ENCODE measurements around the gene ACHE. TPM values are rescaled to one million over a fixed set of nuclear protein-coding genes. Genes with fewer than 3 reads are reported as not detected.
A peak's percentile ranks its signal among the peaks of the same experiment; 100 is the strongest.

ACHE gene
- total RNA-seq, 1 donor, result under 0.01 TPM

GRCh38 chr7:100861616-100861985 lies 34.1 kb downstream of the ACHE start:
- no peak overlapping the region for H3K4me2 ChIP-seq (ENCODE audit: insufficient read depth, low read length)
- no peaks in the 10 kb centered on the region for H4K20me1 ChIP-seq (ENCODE audit: insufficient read depth, low read length)
- H3K27me3 ChIP-seq (ENCODE audit: insufficient read depth, low read length), result no peaks in the 10 kb centered on the region
- no peak overlapping the region for H2AFZ ChIP-seq (ENCODE audit: low read length)
- H3K79me2 ChIP-seq (ENCODE audit: insufficient read depth, low read length), result no peaks in the 10 kb centered on the region
- peaks cover 9% of the 10 kb centered on the region for H3K36me3 ChIP-seq (ENCODE audit: insufficient read depth, low read length)
- H3K4me1 ChIP-seq (ENCODE audit: insufficient read depth, low read length), result peaks cover 16% of the 10 kb centered on the region
- no peaks in the 10 kb centered on the region for H3K9me3 ChIP-seq (ENCODE audit: low read depth, low read length)
- H3K4me3 ChIP-seq (ENCODE audit: insufficient read depth, low read length), result no peak overlapping the region
- DNase-seq (ENCODE audit: insufficient read length, low spot score, missing footprints), result peak; percentile 35
- TF ChIP-seq, protein P1, sequence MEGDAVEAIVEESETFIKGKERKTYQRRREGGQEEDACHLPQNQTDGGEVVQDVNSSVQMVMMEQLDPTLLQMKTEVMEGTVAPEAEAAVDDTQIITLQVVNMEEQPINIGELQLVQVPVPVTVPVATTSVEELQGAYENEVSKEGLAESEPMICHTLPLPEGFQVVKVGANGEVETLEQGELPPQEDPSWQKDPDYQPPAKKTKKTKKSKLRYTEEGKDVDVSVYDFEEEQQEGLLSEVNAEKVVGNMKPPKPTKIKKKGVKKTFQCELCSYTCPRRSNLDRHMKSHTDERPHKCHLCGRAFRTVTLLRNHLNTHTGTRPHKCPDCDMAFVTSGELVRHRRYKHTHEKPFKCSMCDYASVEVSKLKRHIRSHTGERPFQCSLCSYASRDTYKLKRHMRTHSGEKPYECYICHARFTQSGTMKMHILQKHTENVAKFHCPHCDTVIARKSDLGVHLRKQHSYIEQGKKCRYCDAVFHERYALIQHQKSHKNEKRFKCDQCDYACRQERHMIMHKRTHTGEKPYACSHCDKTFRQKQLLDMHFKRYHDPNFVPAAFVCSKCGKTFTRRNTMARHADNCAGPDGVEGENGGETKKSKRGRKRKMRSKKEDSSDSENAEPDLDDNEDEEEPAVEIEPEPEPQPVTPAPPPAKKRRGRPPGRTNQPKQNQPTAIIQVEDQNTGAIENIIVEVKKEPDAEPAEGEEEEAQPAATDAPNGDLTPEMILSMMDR (IDR thresholded peaks at IDR 0.05; ENCODE audit: extremely low read depth, low read depth, low read length), result no peak
- H3K27ac ChIP-seq (ENCODE audit: low read depth, low read length), result no peak overlapping the region

- no peaks in the 10 kb centered on the region for H3K79me2 ChIP-seq (ENCODE audit: insufficient read depth, low read length)
- DNase-seq (ENCODE audit: insufficient read length, low spot score, missing footprints), result peak; percentile 81
- no peak overlapping the region for H3K4me3 ChIP-seq (ENCODE audit: insufficient read depth, low read length)
- no peaks in the 10 kb centered on the region for H4K20me1 ChIP-seq (ENCODE audit: insufficient read depth, low read length)
- peaks cover 13% of the 10 kb centered on the region for H3K4me1 ChIP-seq (ENCODE audit: insufficient read depth, low read length)
- no peak overlapping the region for H2AFZ ChIP-seq (ENCODE audit: low read length)
- peaks cover 9% of the 10 kb centered on the region for H3K36me3 ChIP-seq (ENCODE audit: insufficient read depth, low read length)
- H3K4me2 ChIP-seq (ENCODE audit: insufficient read depth, low read length), result no peak overlapping the region
- H3K27me3 ChIP-seq (ENCODE audit: insufficient read depth, low read length), result no peaks in the 10 kb centered on the region
- no peaks in the 10 kb centered on the region for H3K9me3 ChIP-seq (ENCODE audit: low read depth, low read length)
- no peak overlapping the region for H3K27ac ChIP-seq (ENCODE audit: low read depth, low read length)
- TF ChIP-seq, protein P1 (IDR thresholded peaks at IDR 0.05; ENCODE audit: extremely low read depth, low read depth, low read length), result no peak
Measured at GRCh38 chr7:100860702-100861615, 34.7 kb downstream of the ACHE start.

- Histone ChIP-seq H3K4me3 (ENCODE audit: insufficient read depth, low read length) (no peak overlapping the region), H3K9me3 (ENCODE audit: low read depth, low read length) (no peaks in the 10 kb centered on the region), H2AFZ (ENCODE audit: low read length) (no peak overlapping the region), H3K4me1 (ENCODE audit: insufficient read depth, low read length) (peaks cover 5% of the 10 kb centered on the region), H3K4me2 (ENCODE audit: insufficient read depth, low read length) (no peak overlapping the region), H3K27me3 (ENCODE audit: insufficient read depth, low read length) (no peaks in the 10 kb centered on the region), H3K79me2 (ENCODE audit: insufficient read depth, low read length) (peaks cover 3% of the 10 kb centered on the region), H3K27ac (ENCODE audit: low read depth, low read length) (no peak overlapping the region), H3K36me3 (ENCODE audit: insufficient read depth, low read length) (peaks cover 13% of the 10 kb centered on the region), H4K20me1 (ENCODE audit: insufficient read depth, low read length) (no peaks in the 10 kb centered on the region)
- TF ChIP-seq, protein P1 (IDR thresholded peaks at IDR 0.05; ENCODE audit: extremely low read depth, low read depth, low read length), result no peak
- no peak for DNase-seq (ENCODE audit: insufficient read length, low spot score, missing footprints)
Measured at GRCh38 chr7:100859856-100860255, 35.8 kb downstream of the ACHE start.

GRCh38 chr7:100856871-100857282 lies 38.8 kb downstream of the ACHE start:
- H3K4me3 ChIP-seq (ENCODE audit: insufficient read depth, low read length), result no peak overlapping the region
- TF ChIP-seq, protein P1 (IDR thresholded peaks at IDR 0.05; ENCODE audit: extremely low read depth, low read depth, low read length), result no peak

More at GRCh38 chr7:100856871-100857282, 38.8 kb downstream of the ACHE start:
- no peaks in the 10 kb centered on the region for H3K9me3 ChIP-seq (ENCODE audit: low read depth, low read length)
- no peaks in the 10 kb centered on the region for H3K27me3 ChIP-seq (ENCODE audit: insufficient read depth, low read length)
- DNase-seq (ENCODE audit: insufficient read length, low spot score, missing footprints), result no peak
- H3K4me2 ChIP-seq (ENCODE audit: insufficient read depth, low read length), result no peak overlapping the region
- H3K4me1 ChIP-seq (ENCODE audit: insufficient read depth, low read length), result peaks cover 10% of the 10 kb centered on the region
- no peak overlapping the region for H2AFZ ChIP-seq (ENCODE audit: low read length)
- no peak overlapping the region for H3K27ac ChIP-seq (ENCODE audit: low read depth, low read length)
- H3K79me2 ChIP-seq (ENCODE audit: insufficient read depth, low read length), result peaks cover 7% of the 10 kb centered on the region
- peaks cover 8% of the 10 kb centered on the region for H3K36me3 ChIP-seq (ENCODE audit: insufficient read depth, low read length)
- no peaks in the 10 kb centered on the region for H4K20me1 ChIP-seq (ENCODE audit: insufficient read depth, low read length)
